CD4-positive, alpha-beta T cell treated with Interleukin-12 subunit alpha and Interleukin-12 subunit beta, for 1 hour (primary cell): ENCODE measurements around the gene HAUS6.
A peak's percentile ranks its signal among the peaks of the same experiment; 100 is the strongest.
"Not testable (repeated sequence)": the region's sequence is repeated elsewhere in the genome, so short reads cannot be mapped to it uniquely, and the experiment has no call there.

Experiments used
- DNase-seq: peaks from one replicate; pipeline ENCODE4 v3.0.0-alpha.2; 2020

HAUS6 gene, protein sequence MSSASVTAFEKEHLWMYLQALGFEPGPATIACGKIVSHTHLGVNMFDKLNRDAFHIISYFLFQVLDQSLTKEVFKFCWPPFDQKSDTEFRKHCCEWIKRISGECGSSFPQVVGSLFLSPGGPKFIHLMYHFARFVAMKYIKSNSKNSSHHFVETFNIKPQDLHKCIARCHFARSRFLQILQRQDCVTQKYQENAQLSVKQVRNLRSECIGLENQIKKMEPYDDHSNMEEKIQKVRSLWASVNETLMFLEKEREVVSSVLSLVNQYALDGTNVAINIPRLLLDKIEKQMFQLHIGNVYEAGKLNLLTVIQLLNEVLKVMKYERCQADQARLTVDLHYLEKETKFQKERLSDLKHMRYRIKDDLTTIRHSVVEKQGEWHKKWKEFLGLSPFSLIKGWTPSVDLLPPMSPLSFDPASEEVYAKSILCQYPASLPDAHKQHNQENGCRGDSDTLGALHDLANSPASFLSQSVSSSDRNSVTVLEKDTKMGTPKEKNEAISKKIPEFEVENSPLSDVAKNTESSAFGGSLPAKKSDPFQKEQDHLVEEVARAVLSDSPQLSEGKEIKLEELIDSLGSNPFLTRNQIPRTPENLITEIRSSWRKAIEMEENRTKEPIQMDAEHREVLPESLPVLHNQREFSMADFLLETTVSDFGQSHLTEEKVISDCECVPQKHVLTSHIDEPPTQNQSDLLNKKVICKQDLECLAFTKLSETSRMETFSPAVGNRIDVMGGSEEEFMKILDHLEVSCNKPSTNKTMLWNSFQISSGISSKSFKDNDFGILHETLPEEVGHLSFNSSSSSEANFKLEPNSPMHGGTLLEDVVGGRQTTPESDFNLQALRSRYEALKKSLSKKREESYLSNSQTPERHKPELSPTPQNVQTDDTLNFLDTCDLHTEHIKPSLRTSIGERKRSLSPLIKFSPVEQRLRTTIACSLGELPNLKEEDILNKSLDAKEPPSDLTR

DNA sequence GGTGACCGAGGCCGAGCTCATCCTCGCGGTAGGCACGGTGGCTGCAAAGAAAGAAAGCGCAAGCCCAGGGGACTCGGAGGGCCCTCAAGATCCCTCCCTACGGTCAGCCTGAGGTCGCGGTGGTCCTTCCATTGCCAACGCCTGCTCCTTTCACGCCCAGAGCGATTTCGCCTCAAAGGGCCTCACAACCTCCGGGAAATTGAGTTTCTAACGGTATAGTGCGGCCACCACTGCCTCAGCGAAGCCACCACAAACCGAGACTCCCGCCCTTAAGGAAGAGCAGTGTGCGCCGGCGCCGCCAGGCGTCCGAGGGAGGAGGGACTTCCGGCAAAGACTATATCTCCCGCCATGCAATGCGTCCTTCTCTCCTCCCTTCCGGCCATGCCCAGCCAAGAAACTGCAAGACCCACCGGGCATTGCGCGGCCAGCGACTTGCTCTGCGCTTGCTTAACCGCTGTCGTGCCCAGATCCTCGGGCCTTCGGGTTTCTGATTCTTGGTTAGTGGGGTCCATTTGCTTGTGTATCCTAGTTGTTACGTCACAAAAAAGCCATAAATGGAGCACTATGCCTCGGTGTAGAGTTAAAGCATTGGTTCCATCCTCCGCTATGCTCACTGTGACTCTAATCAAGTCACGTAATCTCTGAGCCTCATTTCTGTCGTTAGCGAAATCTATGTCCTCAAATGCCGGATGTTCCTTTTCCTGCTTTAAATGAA is at the start of gene HAUS6:
TSS of gene HAUS6 (minus strand) at position 274 of the 715 bp plus-strand sequence. CDS start at position 21, 253 bp downstream.
- peak; percentile 96 for DNase-seq

DNA sequence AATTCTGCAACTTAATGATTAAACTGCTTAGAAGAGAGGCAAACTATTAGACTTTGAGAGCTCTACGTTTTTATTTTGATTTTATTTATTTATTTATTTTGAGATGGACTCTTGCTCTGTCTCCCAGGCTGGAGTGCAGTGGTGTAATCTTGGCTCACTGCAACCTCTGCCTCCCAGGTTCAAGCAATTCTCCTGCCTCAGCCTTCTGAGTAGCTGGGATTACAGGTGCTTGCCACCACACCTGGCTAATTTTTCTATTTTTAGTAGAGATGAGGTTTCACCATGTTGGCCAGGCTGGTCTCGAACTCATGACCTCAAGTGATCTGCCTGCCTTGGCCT is 49.4 kb upstream of the HAUS6 start:
- not testable (repeated sequence) for DNase-seq

DNA sequence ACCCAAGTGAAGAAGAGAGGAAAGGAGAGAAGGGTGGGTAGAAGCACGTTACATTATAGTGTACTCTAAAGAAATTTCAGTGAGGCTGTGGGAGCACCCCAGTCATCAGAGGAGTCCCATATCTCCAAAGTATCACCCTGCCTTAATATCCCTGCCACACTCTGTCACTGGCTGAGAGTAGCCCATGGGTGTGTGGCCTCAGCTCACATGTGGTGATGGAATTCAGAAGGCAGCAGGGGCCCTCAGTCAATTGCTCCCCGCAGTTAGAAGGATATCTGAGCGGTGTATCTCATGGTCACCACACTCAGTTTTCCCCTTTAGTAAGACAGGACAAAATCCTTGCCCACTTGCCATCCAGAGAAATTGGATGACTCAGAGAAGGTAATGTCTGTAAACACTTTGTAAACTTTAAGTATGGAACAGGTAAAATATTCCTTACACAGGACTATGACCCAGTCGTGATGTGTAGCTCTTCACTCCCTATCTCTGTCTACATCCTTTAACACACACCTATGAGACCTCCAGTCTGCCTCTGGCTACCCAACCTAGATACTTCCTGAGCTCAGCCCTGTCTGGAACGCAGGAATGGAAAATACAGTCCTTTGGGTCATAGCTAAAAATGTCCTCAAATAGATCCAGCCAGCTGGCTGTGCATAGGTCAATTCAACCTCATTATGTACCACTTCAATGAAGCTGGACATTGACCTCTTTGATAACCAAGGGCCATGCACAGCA is 48.9 kb upstream of the HAUS6 start:
- no peak for DNase-seq

DNA sequence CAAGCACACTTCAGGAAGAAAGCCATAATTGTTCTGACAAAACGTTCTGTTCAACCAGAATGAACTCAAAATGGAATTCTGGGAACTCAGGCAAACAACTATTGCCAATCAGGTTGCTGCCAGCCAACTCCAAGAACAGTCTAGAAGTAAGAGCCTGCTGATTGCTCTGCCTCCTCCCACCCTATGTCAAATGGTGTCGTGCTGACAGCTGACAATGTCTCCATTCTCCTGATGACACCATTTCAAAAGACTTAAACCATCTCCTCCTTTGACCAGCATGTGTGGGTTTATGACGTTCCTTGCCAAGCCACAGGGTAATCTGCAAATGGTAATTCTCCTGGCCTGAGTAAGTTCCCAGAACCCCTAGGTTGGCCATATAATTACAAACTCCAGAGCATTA is 46.5 kb upstream of the HAUS6 start:
- DNase-seq = no peak

DNA sequence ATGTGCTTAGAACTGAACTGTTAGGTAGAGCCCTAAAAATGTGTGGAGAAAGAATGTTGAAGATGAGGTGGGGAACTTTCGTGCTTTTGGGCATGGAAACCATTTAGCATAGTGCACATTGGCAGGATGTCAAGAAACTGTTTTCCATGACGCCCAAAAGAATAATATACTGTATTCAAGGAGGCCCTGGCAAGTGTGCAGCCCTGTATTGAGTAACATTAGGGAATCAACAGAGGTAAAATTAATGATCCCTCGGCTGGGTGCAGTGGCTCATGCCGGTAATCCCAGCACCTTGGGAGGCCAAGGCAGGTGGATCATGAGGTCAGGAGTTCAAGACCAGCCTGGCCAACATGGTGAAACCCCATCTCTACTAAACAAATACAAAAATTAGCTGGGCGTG is 45.5 kb upstream of the HAUS6 start:
- no peak for DNase-seq

DNA sequence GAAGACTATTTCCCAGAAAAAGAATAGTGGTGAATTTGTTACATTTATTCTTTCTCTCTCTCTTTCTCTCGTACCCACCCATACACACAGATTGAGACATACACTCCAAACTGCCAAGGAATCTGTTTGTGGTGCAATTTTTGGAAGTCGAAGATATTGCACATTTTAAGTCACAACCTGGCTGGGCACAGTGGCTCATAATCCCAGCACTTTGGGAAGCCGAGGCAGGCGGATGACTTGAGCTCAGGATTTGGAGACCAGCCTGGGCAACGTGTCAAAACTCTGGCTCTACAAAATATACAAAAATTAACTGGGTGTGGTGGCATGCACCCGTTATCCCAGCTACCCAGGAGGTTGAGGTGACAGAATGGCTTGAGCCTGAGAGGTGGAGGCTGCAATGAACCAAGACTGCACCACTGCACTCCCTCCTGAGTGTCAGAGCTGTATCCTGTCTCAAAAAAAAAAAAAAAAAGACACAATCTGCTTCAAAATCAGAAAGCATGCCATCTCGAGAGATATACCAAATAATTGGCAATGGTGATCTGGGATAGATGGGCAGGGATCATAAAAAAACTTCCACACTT is 43.8 kb upstream of the HAUS6 start:
- DNase-seq = no peak

DNA sequence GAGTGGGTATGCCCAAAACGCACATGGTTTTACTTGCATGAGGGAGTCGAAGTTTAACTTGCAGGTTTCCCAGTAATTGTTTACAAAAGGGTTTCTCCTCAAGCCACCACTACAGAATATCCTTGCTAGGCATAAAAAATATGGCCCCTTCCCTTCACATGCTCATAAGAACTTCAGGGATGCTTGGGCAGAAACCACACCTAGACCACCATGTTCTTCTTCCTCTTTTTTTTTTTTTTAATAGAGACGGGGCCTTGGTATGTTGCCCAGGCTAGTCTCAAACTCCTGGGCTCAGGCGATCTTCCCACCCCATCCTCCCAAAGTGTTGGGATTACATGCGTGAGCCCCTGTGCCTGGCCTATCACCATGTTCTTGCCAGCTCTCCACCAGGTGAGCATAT is 43.2 kb upstream of the HAUS6 start:
- DNase-seq = no peak

DNA sequence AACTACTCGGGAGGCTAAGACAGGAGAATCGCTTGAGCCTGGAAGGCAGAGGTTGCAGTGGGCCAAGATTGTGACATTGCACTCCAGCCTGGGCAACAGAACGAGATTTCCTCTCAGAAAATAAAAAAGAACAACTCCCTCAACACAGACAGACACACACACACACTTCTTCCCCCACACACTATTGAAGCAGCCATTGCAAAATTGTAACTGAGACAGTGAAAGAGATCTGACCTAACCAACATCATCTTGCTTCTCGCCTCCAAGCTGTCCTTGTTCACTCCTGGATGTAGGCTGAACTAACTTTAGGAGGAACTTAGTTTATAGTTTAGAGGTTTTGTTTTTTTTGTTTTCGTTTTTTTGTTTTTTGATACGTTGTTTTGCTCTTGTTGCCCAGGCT is 37.6 kb upstream of the HAUS6 start:
- no peak for DNase-seq

DNA sequence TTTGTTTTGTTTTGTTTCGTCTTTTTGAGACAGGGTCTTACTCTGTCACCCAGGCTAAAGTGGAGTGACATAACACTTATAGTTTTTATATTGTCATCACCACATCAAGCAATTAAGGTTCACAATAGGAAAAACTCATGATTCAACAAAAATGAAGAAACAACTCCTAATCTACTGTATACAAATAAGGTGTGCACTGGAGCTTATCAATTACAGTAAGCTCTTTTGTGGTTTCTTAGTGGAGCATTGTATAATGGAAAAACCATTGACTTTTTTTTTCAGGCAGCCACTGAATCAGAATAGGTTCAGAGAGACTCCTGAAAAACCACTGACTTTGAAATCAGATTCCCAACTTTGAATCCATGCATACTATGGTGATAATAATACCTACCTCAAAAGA is 35.4 kb upstream of the HAUS6 start:
- no peak for DNase-seq

DNA sequence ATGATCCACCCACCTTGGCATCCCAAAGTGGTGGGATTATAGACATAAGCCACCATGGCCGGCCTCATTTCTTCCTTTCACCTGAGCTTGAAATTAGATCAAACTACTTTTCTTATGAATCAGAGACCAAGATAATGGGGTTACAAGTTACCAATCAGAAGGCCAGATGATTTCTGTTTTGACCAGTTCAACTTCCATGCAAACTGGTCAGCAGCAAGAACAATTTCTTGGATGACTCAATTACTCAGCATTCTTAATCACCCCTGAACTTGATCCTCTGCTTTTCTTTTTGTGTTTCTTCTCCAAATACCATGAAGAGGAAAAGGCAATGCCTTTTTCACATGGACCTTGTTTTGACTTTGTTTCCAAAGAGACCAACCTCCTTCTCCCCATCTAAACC is 34.6 kb upstream of the HAUS6 start:
- DNase-seq = no peak

DNA sequence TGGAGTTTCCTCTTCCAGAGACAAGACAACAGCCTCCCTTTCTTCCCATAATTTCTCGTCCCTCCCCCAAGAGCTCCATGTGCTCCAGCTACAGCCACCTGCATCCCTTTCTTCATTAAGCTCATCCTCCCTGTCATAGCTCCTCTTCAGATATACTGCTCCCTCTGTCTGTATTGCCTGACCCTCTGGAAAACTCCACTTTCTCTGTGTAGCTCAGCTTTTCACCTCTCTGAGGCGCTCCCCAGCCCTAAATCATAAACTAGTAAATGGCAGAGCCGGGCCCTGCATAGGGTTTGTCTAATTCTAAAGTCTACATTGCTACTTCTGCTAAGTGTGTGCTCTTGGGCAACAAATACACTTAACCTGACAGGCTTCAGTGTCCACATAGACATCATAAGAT is 33.4 kb upstream of the HAUS6 start:
- DNase-seq = no peak

DNA sequence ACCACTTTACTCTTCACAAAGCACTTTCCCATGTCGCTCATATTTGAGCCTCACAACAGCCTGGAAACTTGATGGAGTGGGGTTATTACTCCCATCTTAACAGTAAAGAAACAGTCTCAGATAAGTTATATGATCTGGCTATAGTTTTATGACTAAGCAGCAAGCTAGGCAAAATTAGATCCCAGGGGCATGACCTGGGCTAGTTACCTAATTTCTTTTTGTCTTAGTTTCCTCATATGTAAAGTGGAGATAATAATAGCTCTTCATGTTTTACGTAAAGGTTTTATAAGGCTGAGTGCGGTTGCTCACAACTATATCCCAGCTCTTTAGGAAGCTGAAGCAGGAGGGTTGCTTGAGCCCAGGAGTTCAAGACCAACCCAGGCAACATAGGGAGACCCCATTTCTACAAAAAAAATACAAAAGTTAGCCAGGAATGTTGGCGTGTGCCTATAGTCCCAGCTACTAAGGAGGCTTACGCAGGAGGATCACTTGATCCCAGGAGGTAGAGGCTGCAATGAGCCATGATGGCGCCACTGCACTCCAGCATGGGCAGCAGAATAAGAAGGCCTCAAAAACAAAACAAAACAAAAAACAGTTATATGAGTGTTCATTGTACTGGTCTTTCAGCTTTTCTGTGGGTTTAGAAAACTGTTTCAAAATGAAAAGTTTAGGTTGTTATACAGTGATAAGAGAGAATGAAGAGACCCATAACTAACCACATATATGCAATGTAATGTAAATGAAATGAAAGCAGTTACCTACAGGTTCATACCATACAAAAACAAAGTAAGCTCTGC is 31.0 kb upstream of the HAUS6 start:
- DNase-seq = no peak

DNA sequence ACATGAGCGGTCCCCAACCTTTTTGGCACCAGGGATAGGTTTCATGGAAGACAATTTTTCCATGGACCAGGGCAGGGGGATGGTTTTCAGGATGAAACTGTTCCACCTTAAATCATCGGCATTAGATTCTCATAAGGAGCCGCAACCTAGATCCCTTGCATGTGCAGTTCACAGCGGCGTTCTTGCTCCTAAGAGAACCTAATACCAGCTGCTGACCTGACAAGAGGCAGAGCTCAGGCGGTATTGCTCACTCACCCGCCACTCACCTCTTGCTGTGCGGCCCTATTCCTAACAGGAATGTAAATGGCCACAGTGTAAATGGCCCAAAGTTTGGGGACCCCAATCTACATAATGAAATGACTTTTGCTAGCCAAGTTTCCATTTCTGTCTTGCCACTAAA is 27.7 kb upstream of the HAUS6 start:
- no peak for DNase-seq

DNA sequence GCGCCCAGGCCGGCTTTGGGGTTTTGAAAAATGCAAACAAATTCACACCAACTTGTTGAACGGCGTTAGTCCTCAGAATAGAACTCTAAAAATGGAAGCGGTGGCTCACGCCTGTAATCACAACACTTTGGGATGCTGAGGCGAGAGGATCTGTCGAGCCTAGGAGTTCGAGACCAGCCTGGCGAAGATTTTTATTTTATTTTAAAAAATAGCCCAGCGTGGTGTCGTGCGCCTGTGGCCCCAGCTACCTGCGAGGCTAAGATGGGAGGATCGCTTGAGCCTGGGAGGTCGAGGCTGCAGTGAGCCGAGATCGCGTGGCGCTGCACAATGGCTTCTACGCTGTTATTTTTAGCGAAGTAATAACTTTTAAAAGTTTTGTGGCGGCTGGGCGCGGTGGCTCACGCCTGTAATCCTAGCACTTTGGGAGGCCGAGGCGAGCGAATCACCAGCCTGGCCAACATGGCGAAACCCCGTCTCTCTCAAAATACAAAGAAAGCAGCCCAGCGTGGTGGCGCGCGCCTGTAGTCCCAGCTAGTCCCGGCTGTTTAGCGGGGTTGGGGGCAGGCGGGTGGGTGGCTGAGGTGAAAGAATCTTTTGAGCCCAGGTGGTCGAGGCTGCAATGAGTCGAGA is 25.3 kb upstream of the HAUS6 start:
- DNase-seq = peak; percentile 42

DNA sequence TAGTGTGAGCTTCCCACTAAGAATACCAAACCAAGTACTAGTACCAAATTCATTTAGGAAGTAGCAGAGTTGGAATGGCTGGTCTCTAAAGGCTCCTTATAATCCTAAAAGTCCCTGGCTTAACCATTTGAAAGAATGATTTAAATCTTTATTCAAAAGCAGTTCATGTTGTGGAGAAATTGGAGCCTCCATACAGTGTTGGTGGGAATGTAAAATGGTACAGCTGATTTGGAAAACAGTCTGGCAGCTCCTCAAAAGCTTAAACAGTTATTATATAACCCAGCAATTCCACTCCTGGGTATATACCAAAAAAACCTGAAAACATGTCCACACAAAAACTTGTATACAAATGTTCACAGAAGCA is 21.7 kb upstream of the HAUS6 start:
- no peak for DNase-seq

DNA sequence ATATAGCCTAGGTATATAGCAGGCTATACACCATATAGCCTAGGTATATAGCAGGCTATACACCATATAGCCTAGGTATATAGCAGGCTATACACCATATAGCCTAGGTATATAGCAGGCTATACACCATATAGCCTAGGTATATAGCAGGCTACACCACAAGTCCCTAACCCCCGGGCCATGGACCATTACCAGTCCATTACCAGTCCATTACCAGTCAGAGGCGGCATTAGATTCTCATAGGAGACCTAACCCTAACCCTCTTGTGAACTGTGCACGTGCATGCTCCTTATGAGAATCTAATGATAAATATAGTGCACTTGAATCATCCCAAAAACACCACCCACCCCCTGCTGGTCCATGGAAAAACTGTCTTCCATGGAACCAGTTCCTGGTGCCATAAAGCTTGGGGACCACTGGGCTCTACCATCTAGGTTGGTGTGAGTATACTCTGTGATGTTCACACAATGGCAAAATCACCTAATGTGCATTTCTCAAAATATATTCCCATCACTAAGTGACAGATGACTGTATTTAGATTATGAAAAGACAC is 19.9 kb upstream of the HAUS6 start:
- DNase-seq = no peak

DNA sequence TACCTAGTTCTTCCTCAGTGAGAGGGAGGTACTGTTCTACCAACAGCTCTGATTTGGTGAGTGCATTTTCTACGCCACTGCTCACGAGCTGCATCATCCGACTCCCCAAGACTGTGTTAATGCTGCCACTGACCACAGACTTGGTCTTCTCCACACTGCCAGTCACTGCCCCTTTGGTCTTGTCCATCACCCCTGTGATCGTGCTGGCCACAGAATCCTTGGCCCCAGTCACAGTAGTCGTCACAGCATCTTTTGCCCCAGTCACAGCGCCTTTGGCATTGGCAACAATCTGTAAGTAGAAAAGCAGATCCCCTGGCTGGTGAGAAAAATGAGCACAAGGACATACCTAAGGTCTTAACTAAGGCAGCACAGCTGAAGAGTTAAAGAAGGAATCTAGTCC is 18.2 kb upstream of the HAUS6 start:
- DNase-seq = no peak

DNA sequence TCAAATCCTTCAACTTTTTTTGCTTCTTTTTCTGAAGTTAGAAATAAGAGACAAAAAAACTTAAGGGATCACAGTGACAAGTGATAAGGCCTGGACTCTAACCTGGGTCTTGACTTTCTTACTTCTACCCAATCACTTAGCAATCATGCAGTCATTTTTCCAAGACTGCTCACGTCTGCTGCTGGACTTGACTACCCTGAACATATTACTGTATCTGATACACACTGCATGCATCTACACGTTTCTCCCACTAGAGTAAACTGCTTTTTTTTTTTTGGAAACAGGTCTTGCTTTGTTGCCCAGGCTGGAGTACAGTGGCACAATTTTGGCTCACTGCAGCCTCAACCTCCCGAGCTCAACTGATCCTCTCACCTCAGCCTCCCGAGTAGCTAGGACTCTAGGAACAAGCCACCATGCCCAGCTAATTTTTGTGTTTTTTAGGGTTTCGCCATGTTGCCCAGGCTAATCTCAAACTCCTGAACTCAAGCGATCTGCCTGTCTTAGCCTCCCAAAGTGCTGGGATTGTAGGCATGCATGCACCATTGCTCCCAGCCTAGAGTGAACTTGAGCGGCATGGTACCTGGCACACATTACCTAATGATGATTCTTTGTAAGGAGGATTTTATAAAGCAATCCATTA is 17.2 kb upstream of the HAUS6 start:
- DNase-seq = no peak

DNA sequence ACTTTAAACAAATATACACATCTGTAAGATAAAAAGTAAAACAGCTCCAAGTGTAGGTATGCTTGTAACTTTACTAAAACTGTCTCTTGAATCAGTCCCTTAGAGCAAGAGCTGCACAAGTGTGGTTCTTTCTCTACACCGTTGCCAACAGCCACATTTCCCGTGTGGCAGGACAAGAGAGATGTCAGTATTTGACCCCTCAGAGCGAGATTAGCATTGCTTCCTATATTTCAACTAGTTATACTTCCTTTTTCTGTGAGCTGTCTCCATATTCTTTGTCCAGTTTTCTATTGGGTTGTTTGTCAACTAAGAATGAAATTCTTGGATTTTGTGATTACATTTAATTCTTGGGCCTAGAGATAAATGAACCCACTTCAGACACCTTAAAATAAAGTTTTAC is 16.5 kb upstream of the HAUS6 start:
- DNase-seq = no peak

DNA sequence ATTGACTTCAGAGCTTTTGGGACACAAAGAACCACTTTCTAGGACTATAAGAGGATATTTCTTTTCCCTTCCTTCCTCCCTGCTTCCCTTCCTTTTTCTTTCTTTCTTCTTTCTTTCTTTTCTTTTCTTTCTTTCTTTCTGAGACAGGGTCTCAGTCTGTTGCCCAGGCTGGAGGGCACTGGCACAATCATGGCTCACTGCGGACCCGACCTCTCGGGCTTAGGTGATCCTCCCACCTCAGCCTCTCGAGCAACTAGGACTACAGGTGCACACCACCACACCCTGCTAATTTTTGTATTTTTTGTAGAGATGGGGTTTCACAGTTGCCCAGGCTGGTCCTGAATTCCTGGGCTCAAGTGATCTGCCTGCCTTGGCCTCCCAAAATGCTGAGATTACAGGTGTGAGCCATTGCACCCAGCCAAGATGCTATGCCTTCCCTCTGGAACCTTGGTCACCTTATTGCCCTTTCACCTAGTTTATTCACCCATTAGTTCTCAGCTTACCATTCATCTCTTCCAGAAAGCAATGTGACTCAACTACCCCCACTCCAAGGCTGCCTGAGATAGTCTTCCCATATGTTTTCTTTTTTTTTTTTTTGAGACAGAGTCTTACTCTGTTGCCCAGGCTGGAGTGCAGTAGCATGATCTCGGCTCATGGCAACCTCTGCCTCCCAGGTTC is 14.5 kb upstream of the HAUS6 start:
- no peak for DNase-seq
